Astrocyte (in vitro differentiated cells and primary cell): ENCODE results near the gene CDC42BPG.

Experiments
- EZH2 ChIP-seq: IDR thresholded peaks from 2 replicates; pipeline ENCODE4 v1.6.1; 2012; ENCODE audit warnings: mild to moderate bottlenecking, low read length, inconsistent platforms; ENCODE audit not compliant: insufficient read depth
- TF ChIP-seq, protein P1 (sequence below): IDR thresholded peaks from 2 replicates; pipeline ENCODE4 v1.5.1; 2011; ENCODE audit warnings: low read depth, mild to moderate bottlenecking, inconsistent platforms, low read length, moderate library complexity; ENCODE audit not compliant: insufficient read depth

- TF ChIP-seq, protein P1, sequence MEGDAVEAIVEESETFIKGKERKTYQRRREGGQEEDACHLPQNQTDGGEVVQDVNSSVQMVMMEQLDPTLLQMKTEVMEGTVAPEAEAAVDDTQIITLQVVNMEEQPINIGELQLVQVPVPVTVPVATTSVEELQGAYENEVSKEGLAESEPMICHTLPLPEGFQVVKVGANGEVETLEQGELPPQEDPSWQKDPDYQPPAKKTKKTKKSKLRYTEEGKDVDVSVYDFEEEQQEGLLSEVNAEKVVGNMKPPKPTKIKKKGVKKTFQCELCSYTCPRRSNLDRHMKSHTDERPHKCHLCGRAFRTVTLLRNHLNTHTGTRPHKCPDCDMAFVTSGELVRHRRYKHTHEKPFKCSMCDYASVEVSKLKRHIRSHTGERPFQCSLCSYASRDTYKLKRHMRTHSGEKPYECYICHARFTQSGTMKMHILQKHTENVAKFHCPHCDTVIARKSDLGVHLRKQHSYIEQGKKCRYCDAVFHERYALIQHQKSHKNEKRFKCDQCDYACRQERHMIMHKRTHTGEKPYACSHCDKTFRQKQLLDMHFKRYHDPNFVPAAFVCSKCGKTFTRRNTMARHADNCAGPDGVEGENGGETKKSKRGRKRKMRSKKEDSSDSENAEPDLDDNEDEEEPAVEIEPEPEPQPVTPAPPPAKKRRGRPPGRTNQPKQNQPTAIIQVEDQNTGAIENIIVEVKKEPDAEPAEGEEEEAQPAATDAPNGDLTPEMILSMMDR: no peak
- no peak for TF ChIP-seq EZH2
These were observed 66.8 kb downstream of the CDC42BPG start for GRCh38 chr11:64777449-64778222.
